LNCaP clone FGC (cell line): ENCODE data around the gene HOXD8.

Experiments used
- DNase-seq: peaks from one replicate; pipeline ENCODE4 v3.0.0-alpha.2; 2011; ENCODE audit warnings: low read depth
- H3K4me3 ChIP-seq: 2 replicates; pipeline ENCODE4 v1.5.1; 2011; ENCODE audit warnings: mild to moderate bottlenecking, low read depth, low read length, control low read depth
- TF ChIP-seq, protein P1 (sequence below): IDR thresholded peaks from 2 replicates; pipeline ENCODE4 v1.5.1; 2012; ENCODE audit warnings: mild to moderate bottlenecking; ENCODE audit not compliant: control insufficient read depth, insufficient read depth; ENCODE audit errors: extremely low read depth

HOXD8 gene

DNA sequence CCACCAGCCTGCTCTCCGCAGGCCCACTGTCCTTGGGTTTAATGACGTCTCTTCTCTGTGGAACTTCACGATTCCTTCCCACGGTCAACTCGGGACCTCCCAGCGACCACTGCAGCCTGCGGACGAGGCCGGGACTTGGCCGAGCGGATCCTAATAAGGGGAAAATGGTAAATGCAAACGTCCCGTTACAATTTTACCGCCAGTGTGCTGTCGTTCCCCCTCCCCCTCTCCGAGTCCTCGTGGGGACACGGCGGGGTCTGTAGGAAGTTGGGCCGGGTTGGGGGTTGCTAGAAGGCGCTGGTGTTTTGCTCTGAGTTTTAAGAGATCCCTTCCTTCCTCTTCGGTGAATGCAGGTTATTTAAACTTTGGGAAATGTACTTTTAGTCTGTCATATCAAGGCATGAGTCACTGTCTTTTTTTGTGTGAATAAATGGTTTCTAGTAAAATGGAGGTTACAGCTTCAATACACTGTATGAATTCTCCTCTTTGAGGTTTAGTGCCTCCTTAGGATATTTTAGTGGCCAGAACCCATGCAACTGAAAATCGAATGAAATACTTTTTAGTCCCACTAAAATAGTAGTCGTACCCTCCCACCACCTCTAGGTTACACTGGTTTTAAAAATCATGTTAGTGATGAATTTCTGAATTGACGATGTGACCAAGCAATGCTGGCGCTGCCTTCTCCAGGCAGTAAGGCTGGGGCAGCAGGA, 20.2 kb upstream of the HOXD8 start:
- no peak overlapping the region for H3K4me3 ChIP-seq
- TF ChIP-seq, protein P1, sequence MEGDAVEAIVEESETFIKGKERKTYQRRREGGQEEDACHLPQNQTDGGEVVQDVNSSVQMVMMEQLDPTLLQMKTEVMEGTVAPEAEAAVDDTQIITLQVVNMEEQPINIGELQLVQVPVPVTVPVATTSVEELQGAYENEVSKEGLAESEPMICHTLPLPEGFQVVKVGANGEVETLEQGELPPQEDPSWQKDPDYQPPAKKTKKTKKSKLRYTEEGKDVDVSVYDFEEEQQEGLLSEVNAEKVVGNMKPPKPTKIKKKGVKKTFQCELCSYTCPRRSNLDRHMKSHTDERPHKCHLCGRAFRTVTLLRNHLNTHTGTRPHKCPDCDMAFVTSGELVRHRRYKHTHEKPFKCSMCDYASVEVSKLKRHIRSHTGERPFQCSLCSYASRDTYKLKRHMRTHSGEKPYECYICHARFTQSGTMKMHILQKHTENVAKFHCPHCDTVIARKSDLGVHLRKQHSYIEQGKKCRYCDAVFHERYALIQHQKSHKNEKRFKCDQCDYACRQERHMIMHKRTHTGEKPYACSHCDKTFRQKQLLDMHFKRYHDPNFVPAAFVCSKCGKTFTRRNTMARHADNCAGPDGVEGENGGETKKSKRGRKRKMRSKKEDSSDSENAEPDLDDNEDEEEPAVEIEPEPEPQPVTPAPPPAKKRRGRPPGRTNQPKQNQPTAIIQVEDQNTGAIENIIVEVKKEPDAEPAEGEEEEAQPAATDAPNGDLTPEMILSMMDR: no peak
- DNase-seq: no peak

DNA sequence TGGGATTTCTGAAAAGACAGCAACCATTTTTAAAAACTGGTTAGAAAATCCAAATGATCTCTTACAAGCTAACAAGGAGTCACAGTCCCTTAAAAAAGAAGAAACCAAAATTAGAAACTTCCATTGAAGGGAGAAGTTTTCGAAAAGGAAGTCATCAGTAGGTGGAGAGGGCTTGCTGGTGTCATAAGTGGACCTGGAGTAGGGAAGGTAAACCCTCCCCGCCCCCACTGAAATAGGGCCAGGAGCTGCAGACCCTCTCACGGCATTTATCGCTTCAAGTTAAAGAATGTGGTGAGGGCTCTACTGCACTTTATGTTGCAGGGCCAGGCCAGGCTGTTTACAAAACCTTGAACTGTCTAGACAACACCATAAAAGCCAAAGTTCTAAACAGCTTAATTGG, 19.6 kb upstream of the HOXD8 start:
- TF ChIP-seq, protein P1: no peak
- H3K4me3 ChIP-seq: no peak overlapping the region
- DNase-seq: no peak

DNA sequence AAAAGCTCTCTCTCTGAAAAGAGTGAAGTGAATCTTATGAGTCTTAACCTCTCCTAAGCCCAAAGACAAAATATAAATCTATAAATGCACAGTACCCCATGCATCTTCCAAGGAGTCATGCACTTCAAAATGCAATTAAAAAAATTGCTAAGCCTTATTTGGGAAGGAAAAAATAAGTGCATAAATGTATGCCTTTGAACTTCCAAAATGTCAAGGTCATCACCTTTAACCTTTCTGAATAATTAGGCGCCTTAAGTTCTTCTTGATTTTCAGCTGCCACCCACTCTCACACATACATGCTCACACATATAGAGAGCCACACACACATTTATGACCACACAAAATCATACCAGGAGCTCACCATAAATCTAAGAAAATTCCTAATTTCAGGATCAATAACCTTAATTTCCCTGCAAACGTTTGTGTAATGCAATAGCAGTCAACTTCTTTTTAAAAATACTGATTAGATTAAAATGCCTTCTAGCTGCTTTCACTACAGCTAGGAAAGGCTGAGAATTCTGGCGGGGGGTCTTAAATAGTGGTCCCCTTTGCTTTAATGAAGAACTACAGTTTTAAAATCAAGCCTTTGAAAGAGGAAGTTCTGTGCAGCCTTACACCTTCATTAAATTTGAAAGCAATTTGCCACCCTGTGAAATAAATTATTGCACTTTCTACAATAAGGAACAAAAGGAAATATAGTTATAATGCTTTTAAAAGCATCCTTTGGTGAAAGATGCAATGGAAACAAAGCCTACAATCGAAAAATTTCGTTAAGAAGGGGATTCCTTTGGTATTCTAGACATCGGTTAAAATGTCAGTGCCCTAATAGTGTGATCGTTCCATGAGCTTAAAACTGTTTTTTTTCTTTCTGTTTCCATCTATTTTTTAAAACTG, 18.8 kb upstream of the HOXD8 start:
- TF ChIP-seq, protein P1: no peak
- no peak for DNase-seq
- H3K4me3 ChIP-seq: no peak overlapping the region

DNA sequence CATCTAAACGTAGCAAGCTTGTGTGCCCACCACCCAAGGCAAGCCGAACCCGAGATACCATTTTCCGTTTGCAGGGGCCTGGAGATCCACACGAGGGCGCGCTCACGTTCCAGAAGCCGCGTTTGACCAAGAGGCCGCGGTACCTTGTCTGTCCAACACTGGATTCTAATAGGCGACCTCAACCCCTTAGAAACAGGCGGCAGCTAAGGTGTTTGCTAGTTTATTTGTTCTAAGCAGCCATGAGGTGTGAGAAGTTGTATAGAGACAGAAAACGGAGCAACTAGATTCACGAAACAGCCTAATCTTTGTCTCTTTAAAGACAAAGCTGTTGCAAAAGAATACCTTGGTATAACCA, 18.2 kb upstream of the HOXD8 start:
- DNase-seq: no peak
- TF ChIP-seq, protein P1: peak; percentile 79
- H3K4me3 ChIP-seq: no peak overlapping the region

DNA sequence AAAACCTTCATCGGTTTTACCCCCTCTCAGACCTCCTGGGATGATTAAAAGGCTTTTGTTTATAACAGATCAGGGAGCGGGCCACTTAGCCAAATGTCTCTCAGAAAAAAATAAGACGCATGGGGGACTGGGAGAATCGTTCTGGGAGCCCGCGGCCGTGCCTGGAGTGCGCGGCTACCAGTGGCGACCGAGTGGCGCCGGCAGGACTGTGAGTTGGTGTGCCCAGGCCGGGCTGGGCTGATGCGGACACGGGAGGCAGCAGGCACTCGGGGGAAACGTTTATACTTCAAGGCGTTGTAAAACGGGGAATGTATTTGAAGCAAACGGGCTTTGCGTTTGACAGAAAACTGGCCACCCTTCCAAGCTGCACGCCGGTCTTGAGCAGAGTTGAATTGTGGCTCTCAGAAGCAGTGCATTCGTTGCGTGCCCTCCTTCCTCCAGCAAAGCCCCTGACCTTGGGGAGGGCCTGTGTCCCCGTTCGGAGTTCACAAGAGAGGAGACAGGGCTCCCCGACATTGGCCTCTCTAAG, 17.6 kb upstream of the HOXD8 start:
- TF ChIP-seq, protein P1: no peak
- no peak overlapping the region for H3K4me3 ChIP-seq
- DNase-seq: no peak

DNA sequence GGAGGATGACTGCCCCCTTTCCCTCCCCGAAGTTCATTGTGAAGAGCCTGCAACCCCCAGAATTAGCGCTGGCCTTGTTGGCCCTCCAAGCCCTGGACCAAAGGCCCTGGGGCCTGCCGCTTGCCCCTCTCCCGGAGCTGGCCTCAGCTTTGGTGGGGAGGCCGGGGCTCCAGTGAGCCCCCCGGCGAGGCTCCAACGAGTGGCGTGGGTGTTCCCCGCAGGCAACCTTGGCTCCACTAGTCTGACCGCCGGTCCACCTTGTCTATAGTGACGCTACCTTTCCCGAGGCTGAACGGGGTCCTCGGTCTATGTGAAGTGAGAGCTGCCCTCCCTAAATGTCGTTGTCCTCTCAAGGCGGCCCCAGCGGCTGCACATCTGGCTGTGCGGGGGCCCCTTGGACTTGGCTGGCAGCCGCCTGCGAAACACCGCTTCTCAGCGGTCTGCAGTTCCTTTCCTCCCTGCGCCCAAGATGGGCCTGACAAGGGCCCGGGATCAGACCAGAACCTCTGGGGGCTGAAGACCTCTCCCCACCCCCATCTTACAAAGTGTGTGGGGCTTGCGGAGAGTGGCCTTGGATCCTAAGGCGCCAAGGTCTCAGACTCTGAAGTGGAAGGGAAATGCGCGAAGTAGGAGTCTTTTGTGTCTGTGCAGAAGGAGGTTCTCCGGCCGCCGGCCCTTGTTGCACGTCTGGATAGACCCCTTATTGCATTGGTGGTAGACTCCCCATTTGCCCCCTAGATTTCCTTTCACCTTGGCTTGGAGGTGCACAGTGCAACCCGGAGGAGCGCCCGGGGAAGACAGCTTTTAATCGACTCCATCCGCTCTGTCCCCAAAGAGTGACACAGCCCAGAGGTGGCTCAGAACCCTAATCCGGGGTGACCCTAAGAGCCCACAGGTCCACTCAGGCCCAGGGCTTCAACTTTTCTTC, 16.9 kb upstream of the HOXD8 start:
- DNase-seq: no peak
- no peak overlapping the region for H3K4me3 ChIP-seq
- TF ChIP-seq, protein P1: no peak
